GM19193 (cell line): ENCODE results near the gene CACTIN.

Experiments
- POLR2A ChIP-seq: IDR thresholded peaks from 4 replicates; pipeline ENCODE4 v1.6.1; 2011; ENCODE audit not compliant: insufficient read depth, insufficient read length; ENCODE audit errors: extremely low read depth

CACTIN gene

DNA sequence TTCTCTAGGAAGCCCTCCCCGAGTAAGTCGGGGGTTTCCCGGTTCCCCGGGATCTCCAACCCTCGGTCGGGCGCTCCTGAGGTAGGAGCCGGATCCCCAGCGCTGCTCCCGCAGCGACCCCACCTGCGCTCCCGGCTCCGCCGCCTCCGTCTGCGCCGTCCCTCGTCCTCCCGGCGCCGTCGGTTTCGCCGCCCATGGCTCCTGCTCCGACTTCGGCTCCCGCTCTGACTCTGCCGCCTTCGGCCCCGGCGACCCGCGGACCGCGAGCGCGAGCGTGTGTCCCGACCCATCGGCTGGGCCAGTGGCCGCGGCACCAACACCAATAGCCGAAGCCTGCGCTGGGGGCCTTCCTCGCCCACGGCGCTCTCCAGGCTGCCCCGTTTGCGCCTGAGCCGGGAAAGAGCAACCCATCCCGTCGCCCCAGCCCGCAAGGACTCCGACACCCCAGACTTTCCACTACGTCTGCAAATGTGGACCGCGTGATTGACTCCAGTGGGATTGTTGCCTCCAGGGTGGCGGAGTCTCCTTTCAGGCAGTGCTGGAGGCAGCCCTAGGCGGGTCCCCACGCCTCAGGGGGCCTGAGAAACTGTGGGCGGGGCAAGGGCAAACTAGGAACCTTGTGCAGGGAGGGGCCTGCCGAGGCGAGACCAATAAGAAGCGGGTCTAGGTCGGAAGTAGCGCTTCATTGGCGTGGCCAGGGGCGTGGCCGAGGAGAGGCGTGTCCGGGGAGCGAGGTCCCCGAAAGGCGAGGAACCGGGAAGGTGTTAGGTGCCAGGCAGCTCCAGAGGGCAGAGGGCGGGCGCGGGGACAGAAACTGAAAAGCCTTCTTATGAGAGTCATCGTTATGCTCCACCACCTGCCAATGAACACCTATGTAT, at the start of gene CACTIN:
TSS of gene CACTIN (minus strand) at position 318 of the 878 bp plus-strand sequence. CDS start at position 290, 28 bp downstream.
- TF ChIP-seq POLR2A: peak; percentile 92

DNA sequence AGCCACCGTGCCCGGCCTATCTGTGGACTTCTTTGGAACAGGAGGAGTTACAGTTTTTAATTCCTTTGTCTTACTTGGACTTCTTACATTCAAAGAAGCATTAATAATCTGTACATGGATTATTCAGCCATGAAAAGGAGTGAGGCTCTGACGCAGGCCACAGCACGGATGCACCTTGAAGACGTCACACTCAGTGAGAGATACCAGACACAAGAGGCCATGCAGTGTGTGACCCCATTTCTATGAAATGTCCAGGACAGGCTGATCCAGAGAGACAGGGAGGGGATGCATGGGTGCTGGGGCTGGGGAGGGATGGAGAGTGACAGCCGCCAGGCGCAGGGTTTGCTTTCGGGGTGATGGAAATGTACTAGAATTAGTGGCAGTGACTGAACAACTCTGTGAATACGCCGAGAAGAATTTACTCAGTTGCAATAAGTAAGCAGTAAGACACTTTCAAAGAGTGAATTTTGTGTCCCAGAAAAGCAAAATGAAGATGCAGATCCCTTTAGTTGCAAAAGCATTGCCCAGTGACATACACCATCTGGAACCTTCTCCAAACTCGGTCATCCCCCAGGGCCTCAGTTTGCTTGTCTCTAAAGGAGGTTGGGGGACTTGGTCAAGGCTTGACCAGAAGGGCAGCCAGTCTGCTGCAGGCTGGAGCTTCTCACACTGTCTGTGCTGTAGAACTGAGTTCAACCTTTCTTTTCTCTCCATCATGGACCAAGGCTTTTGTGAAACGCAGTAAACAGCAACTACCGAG, 48.4 kb upstream of the CACTIN start:
- no peak for TF ChIP-seq POLR2A

DNA sequence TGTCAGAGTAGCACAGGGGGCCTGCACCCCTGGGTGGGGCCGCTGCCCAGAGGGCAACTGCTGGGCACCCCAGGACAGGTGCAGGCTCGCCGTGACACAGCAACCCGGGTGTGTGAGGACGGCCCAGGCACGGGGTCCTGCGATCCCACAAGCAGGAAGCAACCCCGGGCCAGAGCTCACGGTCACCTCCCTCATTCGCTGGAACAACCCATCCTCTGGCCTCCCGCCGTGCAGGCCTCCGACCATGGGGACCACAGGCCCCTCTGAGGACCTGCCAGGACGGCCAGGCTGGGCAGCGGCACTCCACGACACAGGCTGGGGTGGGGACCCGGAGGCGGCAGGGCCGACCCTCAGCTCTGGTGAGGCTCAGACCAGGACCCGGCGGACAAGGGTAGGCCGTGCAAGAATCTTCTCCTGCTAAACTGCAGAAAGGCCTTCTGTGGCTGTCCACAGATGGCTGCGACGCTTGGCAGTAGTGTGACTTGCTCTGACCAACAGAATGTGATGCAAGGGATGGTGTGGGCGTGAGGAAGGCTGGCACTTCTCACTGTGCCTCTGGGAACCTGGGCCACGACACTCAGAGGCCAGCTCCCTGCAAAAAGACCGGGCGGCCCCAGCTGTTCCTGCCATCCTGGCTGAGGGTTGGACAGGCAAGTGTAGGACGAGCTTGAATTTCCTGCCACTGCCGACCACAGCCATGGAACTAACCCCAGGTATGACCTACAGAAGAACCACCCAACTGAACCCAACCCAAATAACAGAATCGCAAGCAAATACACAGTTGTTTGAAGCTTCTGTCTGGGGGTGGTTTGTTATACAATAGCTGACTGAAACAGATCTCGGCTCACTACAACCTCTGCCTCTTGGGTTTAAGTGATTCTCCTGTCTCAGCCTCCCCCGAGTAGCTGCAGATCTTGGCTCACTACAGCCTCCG, 47.2 kb upstream of the CACTIN start:
- no peak for TF ChIP-seq POLR2A

DNA sequence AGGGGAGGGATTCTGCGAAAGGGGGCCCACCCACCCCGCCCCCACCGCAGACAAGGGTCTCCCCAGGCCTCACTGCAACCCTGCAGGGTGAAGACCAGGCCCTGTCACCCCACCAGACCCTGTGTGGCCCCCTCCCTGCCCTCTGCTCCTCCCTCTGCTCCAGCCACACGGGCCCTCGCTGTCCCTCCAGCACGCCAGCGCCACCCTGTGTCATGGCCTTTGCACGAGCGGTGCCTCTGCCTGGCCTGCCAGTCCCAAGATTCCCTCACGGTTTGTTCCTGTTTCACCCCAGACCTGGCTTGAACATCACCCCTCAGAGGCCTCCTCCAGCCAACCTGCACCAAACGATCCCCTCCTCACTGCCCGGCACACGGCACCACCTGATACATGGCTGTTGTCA, 46.4 kb upstream of the CACTIN start:
- TF ChIP-seq POLR2A: no peak

DNA sequence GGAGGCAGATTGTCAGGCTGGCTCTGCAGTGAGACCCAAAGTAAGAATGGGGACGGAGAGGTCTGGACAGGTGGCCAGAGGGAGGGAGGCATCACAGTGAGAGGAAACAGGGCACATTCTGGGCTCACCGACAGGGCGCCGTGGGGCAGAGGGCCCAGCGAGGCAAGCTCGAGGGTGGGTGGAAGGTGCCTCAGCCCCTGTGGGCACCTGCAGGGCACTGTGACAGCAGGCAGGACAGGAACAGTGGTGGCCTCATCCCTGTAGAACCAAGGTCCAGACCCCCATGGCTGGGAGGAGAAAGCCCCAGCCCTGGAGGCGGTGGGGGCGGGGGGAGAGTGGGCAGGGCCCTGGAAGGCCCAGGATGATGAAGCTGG, 46.0 kb upstream of the CACTIN start:
- TF ChIP-seq POLR2A: no peak

DNA sequence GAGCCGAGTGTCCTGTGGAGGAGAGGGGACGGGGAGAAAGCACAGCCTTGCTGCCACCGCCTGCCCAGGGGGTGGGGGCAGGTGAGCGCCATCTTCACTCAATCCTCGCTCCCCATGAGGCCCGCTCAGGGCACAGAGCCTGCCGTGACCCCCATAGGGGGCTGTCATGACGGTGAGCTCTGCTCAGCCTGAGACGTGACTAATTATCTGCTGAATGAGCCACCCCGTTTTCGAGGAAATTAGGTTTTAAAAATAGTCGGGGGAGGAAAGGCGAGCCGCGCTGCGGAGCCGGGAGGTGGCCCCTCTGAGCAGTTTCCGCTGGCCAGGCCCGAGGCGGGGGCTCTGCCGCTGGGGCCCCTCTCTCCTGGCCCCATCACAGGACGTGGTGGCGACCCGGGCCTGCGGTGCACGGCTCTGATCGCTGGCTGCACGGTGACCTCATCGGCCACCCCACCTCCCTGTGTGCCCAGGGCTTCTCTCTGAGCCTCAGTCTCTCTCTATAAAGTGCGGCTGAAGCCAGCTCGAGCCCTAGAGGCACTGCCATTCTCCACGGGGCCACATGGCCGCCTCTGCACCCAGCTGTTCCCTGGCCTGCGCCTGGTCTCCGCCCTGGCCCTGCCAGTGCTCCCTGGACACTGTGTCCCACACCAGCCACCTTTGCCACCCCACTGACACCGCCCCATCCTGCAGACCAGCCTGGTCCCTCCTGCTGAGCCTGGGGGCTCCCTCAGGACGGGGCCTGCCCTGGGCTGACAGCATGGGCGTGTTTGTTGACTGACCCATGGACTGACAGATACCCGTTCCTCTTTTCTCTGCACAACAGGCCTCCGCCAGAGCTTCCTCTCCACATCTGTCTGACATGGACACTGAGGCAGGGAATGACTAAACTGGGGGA, 45.3 kb upstream of the CACTIN start:
- no peak for TF ChIP-seq POLR2A

DNA sequence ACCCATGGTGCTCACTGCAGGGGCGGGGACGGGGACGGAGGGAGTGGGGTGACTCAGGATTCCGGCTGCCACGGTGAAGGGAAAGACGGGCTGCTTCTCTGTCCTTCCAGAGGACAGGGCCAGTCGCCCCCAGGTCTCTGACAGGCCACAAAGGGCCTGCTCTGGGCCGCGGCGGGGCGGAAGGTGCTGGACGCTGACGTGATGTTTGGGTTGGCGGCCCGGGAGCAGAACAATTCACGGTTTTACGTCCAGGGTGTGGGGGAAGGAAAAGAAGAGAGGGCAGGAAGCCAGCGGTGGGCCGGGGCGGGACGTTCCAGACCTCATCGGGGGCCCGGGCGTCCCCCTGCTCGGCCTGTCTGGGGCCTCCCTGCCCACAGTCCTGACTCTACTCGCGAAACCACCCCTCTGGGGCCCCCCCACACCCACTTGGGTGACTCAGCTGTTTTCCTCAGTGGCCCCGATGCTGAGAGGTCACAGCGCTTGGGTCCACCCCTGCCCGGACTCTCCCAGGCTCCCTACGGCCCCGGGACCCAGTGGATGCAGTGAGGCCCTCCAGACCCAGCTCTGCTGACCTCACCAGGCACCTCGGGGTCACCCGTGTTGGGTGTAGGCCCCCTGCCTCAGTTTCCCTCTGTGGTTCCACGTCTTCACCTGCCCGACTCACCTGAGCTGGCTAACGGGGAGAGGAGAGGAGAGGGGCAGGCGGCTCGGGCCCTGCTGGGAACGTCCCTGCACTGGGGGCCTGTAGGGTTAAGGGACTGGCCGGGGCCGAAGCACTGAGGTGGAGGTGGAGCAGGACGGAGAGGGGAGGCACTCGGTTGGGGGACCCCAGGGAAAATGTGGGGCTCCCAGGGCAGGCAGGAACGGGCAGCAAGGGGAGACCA, 44.4 kb upstream of the CACTIN start:
- no peak for TF ChIP-seq POLR2A

DNA sequence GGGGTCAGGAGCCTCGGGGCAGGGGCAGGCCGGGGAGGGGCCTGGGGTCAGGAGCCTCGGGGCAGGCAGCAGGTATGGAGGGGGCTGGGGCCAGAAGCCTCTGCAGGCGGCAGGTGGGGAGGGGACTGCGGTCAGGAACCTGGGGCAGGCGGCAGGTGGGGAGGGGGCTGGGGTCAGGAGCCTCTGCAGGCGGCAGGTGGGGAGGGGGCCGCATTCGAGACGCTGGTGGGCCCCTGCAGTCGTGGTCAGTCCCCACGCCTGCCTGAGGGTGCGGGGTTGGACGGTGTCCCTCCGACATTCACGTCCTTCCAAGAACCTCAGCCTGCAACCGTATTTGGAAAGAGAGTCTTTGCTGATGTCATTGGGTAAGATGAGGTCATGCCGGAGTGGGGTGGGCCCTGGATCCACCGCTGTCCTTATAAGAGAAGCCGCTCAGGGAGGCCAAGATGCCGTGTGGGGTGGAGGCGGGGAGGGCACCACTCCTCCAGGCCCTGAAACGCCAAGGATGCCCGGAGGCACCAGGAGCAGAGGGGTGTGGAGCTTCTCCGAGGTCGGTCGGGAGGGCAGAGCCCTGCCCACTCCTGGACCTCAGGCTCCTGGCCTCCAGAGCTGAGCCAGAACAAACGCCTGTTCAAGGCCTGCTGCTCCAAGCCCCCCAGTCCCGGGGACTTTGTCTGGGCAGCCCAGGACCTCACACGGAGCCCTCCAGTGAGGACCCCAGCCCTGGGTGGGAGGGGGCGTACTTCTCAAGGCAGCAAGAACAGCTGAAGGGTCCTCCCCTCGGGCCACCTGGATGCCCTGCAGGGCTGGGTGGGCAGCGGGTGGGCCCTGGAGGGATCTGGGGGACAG, 43.6 kb upstream of the CACTIN start:
- TF ChIP-seq POLR2A: no peak

DNA sequence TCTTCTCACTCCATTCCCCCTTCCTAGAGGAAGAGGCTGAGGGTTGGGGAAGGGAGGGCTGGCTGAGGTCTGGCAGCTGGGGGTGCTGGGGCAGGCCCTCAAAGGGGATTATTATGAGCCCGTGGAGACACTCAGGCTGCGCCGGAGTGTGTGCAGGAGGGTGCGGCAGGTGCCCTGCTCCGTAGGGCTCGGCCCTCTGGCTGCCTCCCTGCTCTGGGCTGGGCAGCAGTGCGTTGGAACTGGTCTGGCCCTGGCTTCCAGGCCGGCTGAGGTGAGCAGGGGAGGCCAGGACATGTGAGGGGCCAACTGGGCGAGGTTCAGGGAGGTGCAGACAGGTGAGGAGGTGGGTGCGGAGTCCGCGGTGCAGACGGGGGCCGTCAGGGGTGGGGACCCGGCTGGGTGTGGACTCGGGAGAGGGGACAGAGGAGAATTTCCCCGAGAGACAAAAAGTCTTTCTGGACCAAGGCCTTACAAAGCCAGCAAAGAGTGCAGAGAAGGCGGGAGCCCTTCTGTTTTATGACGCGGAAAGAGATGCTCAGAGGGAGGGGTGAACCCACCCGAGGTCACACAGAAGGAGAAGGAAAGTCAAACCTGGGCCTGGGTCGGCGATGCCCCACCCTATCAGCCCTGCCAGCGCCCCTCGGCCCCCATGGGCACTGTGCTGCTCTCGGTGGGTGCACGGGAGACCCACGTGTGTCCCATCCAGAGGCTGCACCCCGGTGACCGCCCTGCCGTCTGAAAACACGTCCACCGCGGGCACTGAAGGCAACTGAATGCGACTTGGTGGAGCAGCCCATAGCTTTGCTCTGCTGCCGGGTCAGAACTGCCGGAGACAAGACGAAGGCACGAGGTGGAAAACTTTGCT, 42.7 kb upstream of the CACTIN start:
- TF ChIP-seq POLR2A: no peak

DNA sequence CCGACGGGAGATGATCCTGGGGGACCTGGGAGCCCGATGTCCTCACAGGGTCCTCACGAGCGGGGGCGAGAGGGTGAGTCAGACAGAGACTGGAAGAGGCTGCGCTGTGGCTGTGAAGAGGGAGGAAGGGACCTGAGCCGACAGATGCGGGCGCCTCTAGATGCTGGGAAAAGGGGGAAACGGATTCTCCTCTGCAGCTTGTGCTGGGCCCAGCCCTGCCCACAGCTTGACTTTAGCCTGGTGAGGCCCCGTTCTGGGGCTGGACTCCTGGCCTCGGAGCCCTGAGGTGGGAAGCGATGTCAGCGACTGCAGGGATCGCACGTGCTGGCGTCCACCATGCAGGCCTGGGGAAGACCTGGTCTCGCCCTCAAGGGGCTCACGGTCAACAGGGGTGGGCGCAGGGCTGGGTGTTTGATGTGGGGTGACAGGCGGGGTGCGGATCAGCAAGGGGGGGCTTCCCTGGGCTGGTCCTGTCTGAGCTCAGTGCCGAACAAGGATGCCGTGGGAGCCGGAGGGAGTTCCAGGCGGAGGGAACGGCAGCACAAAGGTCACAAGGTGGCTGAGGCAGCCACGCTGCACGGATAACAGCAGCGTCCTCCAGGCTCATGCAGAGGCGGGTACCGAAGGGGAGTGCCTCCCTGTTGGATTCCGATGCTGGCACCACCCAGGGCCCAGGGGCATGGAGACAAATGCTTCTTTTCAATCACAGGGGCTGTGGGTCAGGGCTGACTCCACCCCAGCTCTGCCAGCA, 41.9 kb upstream of the CACTIN start:
- no peak for TF ChIP-seq POLR2A

DNA sequence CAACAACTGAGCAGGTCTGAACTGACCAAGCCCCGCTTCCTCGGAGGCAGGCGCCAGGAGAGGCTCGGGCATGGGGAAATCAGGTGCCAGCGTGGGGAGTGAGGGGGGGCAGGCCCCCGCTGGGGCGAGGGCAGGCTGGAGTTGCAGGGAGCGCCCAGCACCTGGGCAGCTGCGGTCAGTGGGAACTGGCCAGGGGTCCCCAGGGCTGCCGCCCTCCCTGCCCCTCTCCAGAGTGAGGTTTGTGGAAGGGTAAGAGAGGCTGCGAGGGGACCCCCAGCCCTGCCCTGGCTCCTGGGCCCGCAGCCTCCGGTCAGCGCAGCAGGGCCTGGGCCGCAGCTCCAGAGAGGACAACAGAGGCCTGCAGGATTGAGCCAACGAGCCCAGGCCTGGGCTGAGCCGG, 41.2 kb upstream of the CACTIN start:
- TF ChIP-seq POLR2A: no peak
